ENCODE measurements around the gene PANX3. TPM values are rescaled to one million over a fixed set of nuclear protein-coding genes. Genes with fewer than 3 reads are reported as not detected.

Gene PANX3
- total RNA-seq, 1 experiment from 2014 or later = not detected

- in situ Hi-C loops (cut with HindIII; ENCODE audit: low sequenced_read_pairs) = loop anchor here (5.0 kb wide), 1 partner anchor 191 kb away; no protein-coding TSS in a partner anchor
Measured at GRCh38 chr11:124646148-124646547, 34.9 kb downstream of the PANX3 start.

GRCh38 chr11:124648610-124649009, 37.4 kb downstream of the PANX3 start:
- DNase-seq (ENCODE audit: low spot score) = no peak
- in situ Hi-C loops (cut with HindIII; ENCODE audit: low sequenced_read_pairs) = loop anchor here (5.0 kb wide), 1 partner anchor 189 kb away; no protein-coding TSS in a partner anchor

More at GRCh38 chr11:124646148-124646547, 34.9 kb downstream of the PANX3 start:
- no peak for DNase-seq (ENCODE audit: low spot score)

DNA sequence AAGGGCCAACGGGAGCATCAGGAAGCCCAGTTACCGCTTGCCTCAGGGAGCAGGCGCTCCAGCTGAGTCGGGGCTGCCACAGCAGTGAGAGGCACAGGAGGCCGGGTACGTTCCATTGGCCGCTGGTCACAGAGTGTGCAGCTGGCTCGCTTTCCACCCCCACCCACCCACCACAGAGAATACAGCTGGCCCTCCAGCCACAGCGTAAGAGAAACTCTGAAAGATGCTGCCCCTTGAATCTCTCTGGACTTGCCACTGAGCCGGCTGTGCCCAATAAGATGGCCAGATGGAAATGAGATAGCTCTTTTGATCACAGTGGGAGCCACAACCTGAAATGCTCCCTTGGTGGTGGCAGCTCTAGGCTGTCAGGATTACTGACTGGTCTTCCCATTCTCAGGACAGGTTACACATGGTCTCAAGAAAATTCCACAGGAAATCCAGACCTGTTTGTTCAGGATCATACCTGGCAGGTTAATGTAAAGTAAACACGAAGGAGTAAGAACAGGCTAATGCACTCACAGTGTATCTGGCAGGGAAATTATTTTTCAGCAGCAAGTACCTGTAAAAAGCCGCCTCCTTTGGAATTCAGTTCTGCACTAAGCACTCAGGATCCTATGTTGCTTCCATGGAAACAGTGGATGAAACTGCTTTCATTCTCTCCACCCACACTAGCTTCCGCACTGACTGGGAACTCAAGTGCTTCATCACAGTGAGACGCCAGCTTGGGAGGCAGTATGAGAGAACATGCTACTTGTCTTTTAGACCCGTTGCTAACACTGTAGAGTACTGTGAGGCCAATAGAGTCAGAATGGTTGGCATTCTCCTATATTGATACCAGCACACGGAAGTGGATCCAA, 45.8 kb downstream of the PANX3 start:
- in situ Hi-C loops (cut with HindIII; ENCODE audit: low sequenced_read_pairs) = no loop called here

DNA sequence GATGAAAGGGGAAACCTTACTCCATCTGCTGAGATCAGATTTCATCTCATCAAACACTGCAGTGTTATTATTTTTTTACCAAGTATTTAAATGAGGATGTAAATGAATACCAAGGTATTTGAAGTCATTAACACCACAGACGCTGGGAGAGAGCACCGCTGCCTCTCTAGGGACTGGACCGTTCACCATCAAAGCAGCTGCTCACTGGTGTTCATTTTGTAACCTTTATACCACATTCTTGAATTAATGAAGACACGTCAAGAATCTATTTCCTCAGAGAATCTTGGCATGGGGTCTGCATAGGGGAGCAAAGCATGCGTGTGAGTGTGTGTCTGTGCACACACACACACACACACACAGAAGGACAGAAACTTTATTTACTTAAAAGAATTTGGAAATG, 46.7 kb downstream of the PANX3 start:
- no peak for DNase-seq (ENCODE audit: low spot score)
- in situ Hi-C loops (cut with HindIII; ENCODE audit: low sequenced_read_pairs) = no loop called here

More for the DNA sequence above, 45.8 kb downstream of the PANX3 start:
- no peak for DNase-seq (ENCODE audit: low spot score)

GRCh38 chr11:124658501-124658900, 47.3 kb downstream of the PANX3 start:
- in situ Hi-C loops (cut with HindIII; ENCODE audit: low sequenced_read_pairs) = no loop called here
- DNase-seq (ENCODE audit: low spot score) = no peak

GRCh38 chr11:124658986-124659385, 47.8 kb downstream of the PANX3 start:
- in situ Hi-C loops (cut with HindIII; ENCODE audit: low sequenced_read_pairs) = no loop called here
- no peak for DNase-seq (ENCODE audit: low spot score)

DNA sequence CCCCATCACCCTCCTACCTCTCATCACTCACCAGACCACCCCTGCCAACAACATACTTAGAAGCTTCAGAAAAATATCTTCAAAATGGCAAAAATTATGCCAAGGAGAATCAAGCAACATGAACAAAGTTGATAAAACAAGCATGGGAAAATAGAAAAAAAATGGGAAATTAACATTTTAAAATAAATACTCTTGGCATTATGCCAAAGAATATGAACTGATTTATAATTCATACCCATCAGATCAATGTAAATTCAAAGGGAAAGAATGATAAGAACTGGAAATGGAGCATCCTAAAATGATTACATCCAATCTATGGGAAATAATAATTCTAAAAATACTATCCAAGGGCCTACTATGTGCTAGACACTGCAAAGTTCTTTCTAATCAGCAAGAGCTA, 50.3 kb downstream of the PANX3 start:
- in situ Hi-C loops (cut with HindIII; ENCODE audit: low sequenced_read_pairs) = no loop called here
- no peak for DNase-seq (ENCODE audit: low spot score)

DNA sequence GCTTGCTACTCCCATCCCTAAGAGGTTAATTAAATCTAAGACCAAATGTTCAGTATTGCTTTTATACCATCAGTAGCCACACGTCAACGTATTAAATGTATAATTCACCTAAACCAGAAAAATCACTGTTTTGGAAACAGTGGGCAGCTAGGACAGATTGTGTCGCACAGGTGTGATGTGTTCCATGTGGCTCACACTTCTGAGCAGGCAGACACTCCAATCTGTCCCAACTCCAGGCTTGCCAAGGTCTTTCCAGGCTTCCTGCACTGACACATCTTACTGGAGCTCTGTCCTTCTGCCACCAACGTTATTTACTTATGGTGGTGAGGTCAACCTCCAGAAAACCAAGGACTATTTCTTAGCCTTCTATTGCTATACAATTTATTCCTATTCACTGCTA, 50.9 kb downstream of the PANX3 start:
- in situ Hi-C loops (cut with HindIII; ENCODE audit: low sequenced_read_pairs) = no loop called here
- peak; percentile 78 for DNase-seq (ENCODE audit: low spot score)

GRCh38 chr11:124663861-124664260, 52.6 kb downstream of the PANX3 start:
- in situ Hi-C loops (cut with HindIII; ENCODE audit: low sequenced_read_pairs) = no loop called here
- DNase-seq (ENCODE audit: low spot score) = no peak

- no peak for DNase-seq (ENCODE audit: low spot score)
- in situ Hi-C loops (cut with HindIII; ENCODE audit: low sequenced_read_pairs) = no loop called here
Measured at GRCh38 chr11:124667601-124668000, 56.4 kb downstream of the PANX3 start.

DNA sequence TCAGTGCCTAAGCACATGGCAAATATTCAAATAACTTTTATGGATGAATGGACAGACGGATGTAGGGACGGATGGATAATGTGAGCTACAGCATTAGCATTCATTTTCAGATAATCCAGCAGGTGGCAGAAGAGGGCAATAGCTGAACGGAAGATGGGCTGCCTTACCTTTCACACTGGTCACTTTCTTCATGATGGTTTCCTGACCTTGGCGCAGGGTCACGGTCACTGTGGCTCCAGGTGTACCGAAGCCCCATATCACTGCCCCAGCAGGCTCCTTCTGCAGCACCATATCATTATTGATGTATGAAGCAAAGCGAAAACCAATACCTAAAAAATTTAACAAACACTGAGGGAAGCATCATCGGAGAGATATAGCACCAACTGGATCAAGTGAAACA, 58.0 kb downstream of the PANX3 start:
- DNase-seq (ENCODE audit: low spot score) = peak; percentile 66
- in situ Hi-C loops (cut with HindIII; ENCODE audit: low sequenced_read_pairs) = no loop called here

Other genes with a start within 250 kb of the PANX3 start
- gene OR8B2, start 226.9 kb upstream of the PANX3 start, total RNA-seq (2014; rRNA removed; shearing (Covaris generic)) = not detected in 2 replicates
- gene OR8B3, start 212.4 kb upstream of the PANX3 start, total RNA-seq (2014; rRNA removed; shearing (Covaris generic)) = not detected in 2 replicates
- gene OR8B4, start 186.6 kb upstream of the PANX3 start, total RNA-seq (2014; rRNA removed; shearing (Covaris generic)) = not detected in 2 replicates
- gene OR8B8, start 165.7 kb upstream of the PANX3 start, total RNA-seq (2014; rRNA removed; shearing (Covaris generic)) = not detected in 2 replicates
- not detected in 2 replicates for gene OR8B12, start 67.8 kb upstream of the PANX3 start, total RNA-seq (2014; rRNA removed; shearing (Covaris generic))
- not detected in 2 replicates for gene OR8A1, start 41.4 kb upstream of the PANX3 start, total RNA-seq (2014; rRNA removed; shearing (Covaris generic))
- 8.7 and 13.0 TPM in 2 replicates for gene TBRG1, start 11.4 kb downstream of the PANX3 start, total RNA-seq (2014; rRNA removed; shearing (Covaris generic))
- gene SIAE, start 62.3 kb downstream of the PANX3 start, total RNA-seq (2014; rRNA removed; shearing (Covaris generic)) = 3.8 and 5.9 TPM in 2 replicates
- 28.8 and 36.9 TPM in 2 replicates for gene SPA17, start 62.5 kb downstream of the PANX3 start, total RNA-seq (2014; rRNA removed; shearing (Covaris generic))
- gene NRGN, start 128.5 kb downstream of the PANX3 start, total RNA-seq (2014; rRNA removed; shearing (Covaris generic)) = 1.5 TPM in 1 of 2 replicates, not detected in the other
- gene VSIG2, start 140.8 kb downstream of the PANX3 start, total RNA-seq (2014; rRNA removed; shearing (Covaris generic)) = not detected in 2 replicates
- not detected in 2 replicates for gene ESAM, start 150.9 kb downstream of the PANX3 start, total RNA-seq (2014; rRNA removed; shearing (Covaris generic))
- gene MSANTD2, start 189.0 kb downstream of the PANX3 start, total RNA-seq (2014; rRNA removed; shearing (Covaris generic)) = 12.2 and 13.5 TPM in 2 replicates

All from G401 (cell line).